ENCODE data around the gene PTGFRN. TPM values are rescaled to one million over a fixed set of nuclear protein-coding genes. Genes with fewer than 3 reads are reported as not detected.

PTGFRN gene
- total RNA-seq, 1 donor from 2014 or later, result 91.3 TPM

- H3K36me3 ChIP-seq (ENCODE audit: control insufficient read depth, insufficient read depth, low read length), result no peaks in the 10 kb centered on the region
- H3K27me3 ChIP-seq (ENCODE audit: control insufficient read depth, insufficient read depth, low read length), result no peaks in the 10 kb centered on the region
- TF ChIP-seq CTCF (IDR thresholded peaks at IDR 0.05; ENCODE audit: insufficient read depth, low read length, poor library complexity, severe bottlenecking), result no peak
- no peak overlapping the region for H3K4me3 ChIP-seq (ENCODE audit: low read depth, low read length)
- DNase-seq (ENCODE audit: low read depth), result no peak
These were observed 107.9 kb downstream of the PTGFRN start for GRCh38 chr1:117017648-117018047.

- no peak overlapping the region for H3K4me3 ChIP-seq (ENCODE audit: low read depth, low read length)
- no peaks in the 10 kb centered on the region for H3K27me3 ChIP-seq (ENCODE audit: control insufficient read depth, insufficient read depth, low read length)
- TF ChIP-seq CTCF (IDR thresholded peaks at IDR 0.05; ENCODE audit: insufficient read depth, low read length, poor library complexity, severe bottlenecking), result no peak
- H3K36me3 ChIP-seq (ENCODE audit: control insufficient read depth, insufficient read depth, low read length), result no peaks in the 10 kb centered on the region
- no peak for DNase-seq (ENCODE audit: low read depth)
These were observed 110.9 kb downstream of the PTGFRN start for GRCh38 chr1:117020526-117021156.

GRCh38 chr1:117022114-117022513 lies 112.4 kb downstream of the PTGFRN start:
- no peak for TF ChIP-seq CTCF (IDR thresholded peaks at IDR 0.05; ENCODE audit: insufficient read depth, low read length, poor library complexity, severe bottlenecking)
- no peak for DNase-seq (ENCODE audit: low read depth)
- Histone ChIP-seq H3K27me3 (ENCODE audit: control insufficient read depth, insufficient read depth, low read length) (no peaks in the 10 kb centered on the region), H3K36me3 (ENCODE audit: control insufficient read depth, insufficient read depth, low read length) (no peaks in the 10 kb centered on the region), H3K4me3 (ENCODE audit: low read depth, low read length) (no peak overlapping the region)

- no peak for TF ChIP-seq CTCF (IDR thresholded peaks at IDR 0.05; ENCODE audit: insufficient read depth, low read length, poor library complexity, severe bottlenecking)
- Histone ChIP-seq H3K36me3 (ENCODE audit: control insufficient read depth, insufficient read depth, low read length) (no peaks in the 10 kb centered on the region), H3K4me3 (ENCODE audit: low read depth, low read length) (no peak overlapping the region), H3K27me3 (ENCODE audit: control insufficient read depth, insufficient read depth, low read length) (no peaks in the 10 kb centered on the region)
- no peak for DNase-seq (ENCODE audit: low read depth)
These were observed 115.9 kb downstream of the PTGFRN start for GRCh38 chr1:117025568-117025967.

- TF ChIP-seq CTCF (IDR thresholded peaks at IDR 0.05; ENCODE audit: insufficient read depth, low read length, poor library complexity, severe bottlenecking), result no peak
- Histone ChIP-seq H3K4me3 (ENCODE audit: low read depth, low read length) (no peak overlapping the region), H3K27me3 (ENCODE audit: control insufficient read depth, insufficient read depth, low read length) (no peaks in the 10 kb centered on the region), H3K36me3 (ENCODE audit: control insufficient read depth, insufficient read depth, low read length) (no peaks in the 10 kb centered on the region)
- no peak for DNase-seq (ENCODE audit: low read depth)
These were observed 116.6 kb downstream of the PTGFRN start for GRCh38 chr1:117026361-117026760.

- Histone ChIP-seq H3K4me3 (ENCODE audit: low read depth, low read length) (no peak overlapping the region), H3K36me3 (ENCODE audit: control insufficient read depth, insufficient read depth, low read length) (no peaks in the 10 kb centered on the region), H3K27me3 (ENCODE audit: control insufficient read depth, insufficient read depth, low read length) (no peaks in the 10 kb centered on the region)
- TF ChIP-seq CTCF (IDR thresholded peaks at IDR 0.05; ENCODE audit: insufficient read depth, low read length, poor library complexity, severe bottlenecking), result no peak
- no peak for DNase-seq (ENCODE audit: low read depth)
These were observed 120.0 kb downstream of the PTGFRN start for GRCh38 chr1:117029685-117030084.

Data from kidney epithelial cell (primary cell).